GM12864 (cell line): ENCODE data around the gene HTR2C.

Experiments used
- DNase-seq: peaks from one replicate; pipeline ENCODE4 v3.0.0-alpha.2; 2011; ENCODE audit warnings: low read depth
- H3K4me3 ChIP-seq: 2 replicates; pipeline ENCODE4 v1.5.1; 2011; ENCODE audit warnings: mild to moderate bottlenecking, low read depth, low read length, control low read depth
- CTCF ChIP-seq: IDR thresholded peaks from 2 replicates; pipeline ENCODE4 v1.5.1; 2011; ENCODE audit warnings: low read depth, mild to moderate bottlenecking, moderate library complexity, low read length, control low read depth, inconsistent platforms; ENCODE audit errors: missing control alignments

HTR2C gene

DNA sequence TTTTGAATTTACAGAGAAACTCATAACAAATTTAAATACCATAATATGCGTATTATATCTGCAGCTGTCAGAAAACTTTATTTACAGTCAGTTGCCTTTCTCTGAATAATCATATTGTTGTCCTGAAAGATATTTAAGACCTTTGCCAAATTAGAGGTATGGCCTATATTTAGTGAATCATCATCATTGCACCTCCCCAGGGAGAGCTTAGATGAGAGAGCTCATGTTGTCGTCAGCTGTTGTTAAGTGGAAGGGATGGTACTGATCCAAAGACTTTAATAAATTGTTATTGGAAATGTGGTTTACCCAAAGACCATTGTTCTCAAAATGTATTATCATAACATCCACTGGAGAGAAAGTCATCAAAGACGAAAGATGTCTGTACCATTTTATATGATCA is 128.6 kb downstream of the HTR2C start:
- DNase-seq, result no peak
- no peak overlapping the region for H3K4me3 ChIP-seq
- no peak for TF ChIP-seq CTCF

- TF ChIP-seq CTCF, result no peak
- no peak overlapping the region for H3K4me3 ChIP-seq
- DNase-seq, result no peak
Observed at GRCh38 chrX:114715096-114715495, 131.2 kb downstream of the HTR2C start.

DNA sequence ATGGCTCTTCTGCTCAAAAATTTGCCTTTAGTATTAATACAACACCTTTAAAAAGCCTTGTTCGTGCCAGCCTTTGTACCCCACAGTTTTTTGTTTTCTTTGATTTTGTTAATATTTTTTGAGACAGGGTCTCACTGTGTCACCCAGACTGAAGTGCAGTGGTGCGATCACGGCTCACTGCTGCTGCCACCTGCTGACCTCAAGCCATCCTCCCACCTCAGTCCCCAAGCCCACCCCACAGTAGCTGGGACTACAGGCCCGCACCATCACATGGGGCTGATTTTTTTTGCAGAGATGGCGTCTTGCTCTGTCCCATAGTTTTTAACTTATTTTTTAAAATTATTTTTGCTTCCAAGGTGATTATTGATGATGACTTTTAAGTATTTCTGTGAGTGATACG is 134.0 kb downstream of the HTR2C start:
- TF ChIP-seq CTCF, result peak; percentile 55
- H3K4me3 ChIP-seq, result no peak overlapping the region
- DNase-seq, result no peak

GRCh38 chrX:114766541-114766940 is 182.7 kb downstream of the HTR2C start:
- TF ChIP-seq CTCF, result no peak
- H3K4me3 ChIP-seq, result no peak overlapping the region
- no peak for DNase-seq

DNA sequence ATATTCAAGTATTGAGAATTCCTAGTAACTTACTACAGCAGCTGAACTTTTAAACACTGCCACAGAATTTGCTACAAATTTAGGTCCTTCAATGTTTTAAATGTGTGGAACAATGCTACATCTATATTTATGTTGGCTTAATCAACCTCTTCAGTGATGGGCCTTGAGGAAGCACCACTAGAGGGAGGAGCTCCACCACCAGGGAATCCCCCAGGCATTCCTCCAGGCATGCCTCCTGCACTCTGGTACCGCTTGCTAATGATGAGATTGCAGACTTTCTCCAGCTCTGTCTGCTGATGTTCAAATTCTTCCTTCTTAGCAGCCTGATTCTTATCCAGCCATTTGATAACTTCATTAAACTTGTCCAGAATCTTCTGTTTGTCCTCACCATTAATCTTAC is 190.8 kb downstream of the HTR2C start:
- DNase-seq, result no peak
- H3K4me3 ChIP-seq, result no peak overlapping the region
- TF ChIP-seq CTCF, result no peak

- DNase-seq, result no peak
- H3K4me3 ChIP-seq, result no peak overlapping the region
- TF ChIP-seq CTCF, result no peak
Observed at GRCh38 chrX:114782925-114783324, 199.0 kb downstream of the HTR2C start.

GRCh38 chrX:114787061-114787460 is 203.2 kb downstream of the HTR2C start:
- TF ChIP-seq CTCF, result no peak
- H3K4me3 ChIP-seq, result no peak overlapping the region
- no peak for DNase-seq
